Activated CD4-positive, alpha-beta T cell treated with anti-CD3 and anti-CD28 coated beads, Interleukin-2, amount 50 U/mL, for 4 hours (primary cell): ENCODE measurements around the gene ARCN1.
"Not testable (repeated sequence)": the region's sequence is repeated elsewhere in the genome, so short reads cannot be mapped to it uniquely, and the experiment has no call there.

Experiments
- DNase-seq, 2 experiments: peaks; one replicate each; pipeline ENCODE4 v3.0.0-alpha.2; 2020

ARCN1 gene

GRCh38 chr11:118606157-118606843, 34.1 kb downstream of the ARCN1 start:
- no peak for DNase-seq

DNA sequence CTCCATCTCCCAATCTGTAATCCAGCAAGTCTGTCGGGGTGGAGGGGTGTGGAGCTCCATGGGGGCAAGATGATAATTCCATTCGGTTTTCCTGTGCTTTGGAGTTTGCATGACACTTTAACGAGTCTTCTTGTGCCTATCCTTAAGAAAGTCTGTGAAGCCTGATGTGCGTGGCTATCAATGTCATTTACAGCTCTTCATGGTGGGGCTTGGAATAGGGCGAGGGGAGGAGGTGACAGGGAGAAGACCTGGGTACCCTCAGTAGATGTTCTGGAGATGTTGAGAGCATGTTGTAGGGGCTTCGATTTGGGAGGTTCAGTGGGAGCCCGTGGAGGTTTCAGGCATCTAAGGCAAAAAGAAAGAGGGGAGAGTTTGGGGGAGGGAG, 34.6 kb downstream of the ARCN1 start:
- DNase-seq: no peak

- DNase-seq: peak; percentile 46 to 58
Observed at GRCh38 chr11:118607401-118608359, 35.5 kb downstream of the ARCN1 start, which contains the start of gene PHLDB1. PHLDB1 (plus strand) TSS chr11:118607615; CDS start chr11:118613837, 6,222 bp downstream.

DNA sequence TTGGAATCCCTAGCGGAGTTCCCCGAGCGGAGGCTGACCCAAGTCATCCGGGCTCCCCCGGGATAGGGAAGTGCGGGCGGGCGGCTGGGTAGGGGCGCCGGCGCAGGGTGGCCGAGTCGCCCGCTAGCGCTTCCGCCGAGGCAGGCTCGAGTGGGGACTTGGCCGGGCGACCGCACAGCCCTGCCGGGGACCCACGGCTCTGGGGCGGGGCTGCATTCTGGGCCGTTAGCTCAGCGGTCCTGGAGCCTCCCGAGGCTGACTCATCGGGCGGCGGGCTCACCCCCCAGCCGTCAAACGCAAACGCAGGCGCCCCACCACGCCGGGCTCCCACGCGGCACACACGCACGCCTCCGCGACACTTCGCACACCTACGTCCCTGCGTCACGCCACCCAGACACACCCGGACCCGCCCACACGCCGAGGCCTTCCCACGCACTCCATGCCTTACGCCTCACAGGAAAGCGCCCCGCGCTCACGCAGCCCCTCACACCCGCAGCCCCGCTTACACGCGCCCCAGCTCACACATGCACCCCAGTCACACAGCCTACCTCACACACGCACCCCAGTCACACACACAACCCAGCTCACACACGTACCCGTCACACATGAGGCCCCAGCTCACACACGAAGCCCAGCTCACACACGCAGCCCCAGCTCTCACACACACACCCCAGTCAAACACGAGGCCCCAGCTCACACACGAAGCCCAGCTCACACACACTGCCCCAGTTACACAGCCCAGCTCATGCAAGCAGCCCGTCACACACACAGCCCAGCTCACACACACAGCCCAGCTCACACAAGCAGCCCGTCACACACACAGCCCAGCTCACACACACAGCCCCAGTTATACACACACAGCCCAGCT, 36.4 kb downstream of the ARCN1 start:
- DNase-seq: peak; percentile 90 to 94

DNA sequence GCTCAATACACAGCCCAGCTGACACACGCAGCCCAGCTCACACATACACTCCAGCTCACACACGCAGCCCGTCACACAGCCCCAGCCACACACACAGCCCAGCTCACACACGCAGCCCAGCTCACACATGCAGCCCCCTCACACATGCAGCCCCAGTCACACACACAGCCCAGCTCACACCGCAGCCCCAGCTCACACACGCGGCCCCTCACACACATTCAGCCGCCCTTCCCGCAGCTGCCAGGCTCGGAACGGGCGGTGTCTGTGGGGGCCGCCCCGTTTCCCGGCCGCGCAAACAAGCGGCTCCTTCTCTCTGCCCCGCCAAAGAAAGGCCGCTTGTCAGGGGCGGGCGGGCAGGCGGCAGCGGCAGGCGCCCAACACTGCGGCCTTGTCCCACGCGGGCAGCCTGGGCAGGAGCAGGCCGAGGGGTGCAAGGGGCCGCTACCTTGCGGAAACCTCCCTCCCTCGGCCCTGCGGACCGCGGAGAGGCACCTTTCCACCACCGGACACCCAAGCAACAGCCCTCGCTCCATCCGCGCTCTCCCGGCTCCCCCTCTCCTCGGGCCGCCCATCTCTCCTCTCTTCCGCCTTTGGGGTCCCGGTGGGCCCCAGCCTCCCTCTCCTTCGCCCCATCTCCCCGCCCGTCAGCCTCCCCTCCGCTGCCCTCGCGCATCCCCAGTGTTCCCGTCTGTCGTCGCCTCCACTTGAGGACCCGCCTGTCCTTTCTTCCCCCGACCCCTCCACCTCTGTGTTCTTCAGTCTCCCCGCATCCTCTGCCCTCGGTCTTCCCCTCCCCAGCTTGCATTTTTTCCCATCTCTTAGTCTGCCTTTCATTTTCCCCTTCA, 37.4 kb downstream of the ARCN1 start:
- peak; percentile 16 to 20 for DNase-seq

DNA sequence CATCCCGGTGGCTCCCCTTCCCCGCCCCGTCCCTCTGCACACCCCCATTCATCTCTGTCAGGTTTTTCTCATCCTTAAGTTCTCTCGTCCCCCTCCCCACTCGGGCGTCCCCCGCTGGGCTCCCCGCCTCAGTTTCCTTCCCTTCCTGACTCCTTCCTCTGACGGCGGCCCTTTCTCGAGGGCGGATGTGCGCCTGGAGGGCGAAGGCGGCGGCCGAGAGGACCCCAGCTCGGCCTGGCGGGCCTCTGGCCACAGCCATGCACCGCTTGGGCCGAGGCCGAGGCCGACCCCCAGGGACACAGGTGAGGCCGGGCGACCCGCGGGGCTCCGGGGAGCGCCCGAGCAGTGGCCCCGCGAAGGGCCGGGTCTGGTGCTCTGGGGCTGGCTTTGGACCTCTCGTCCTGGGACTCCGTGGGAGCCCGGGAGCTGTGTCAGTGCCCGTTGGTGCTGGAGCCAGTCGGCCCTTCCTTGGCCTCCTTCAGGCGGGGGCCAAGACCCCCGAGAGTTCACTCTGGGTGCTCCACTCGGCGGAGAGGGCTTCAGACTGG, 38.1 kb downstream of the ARCN1 start:
- DNase-seq: no peak

DNA sequence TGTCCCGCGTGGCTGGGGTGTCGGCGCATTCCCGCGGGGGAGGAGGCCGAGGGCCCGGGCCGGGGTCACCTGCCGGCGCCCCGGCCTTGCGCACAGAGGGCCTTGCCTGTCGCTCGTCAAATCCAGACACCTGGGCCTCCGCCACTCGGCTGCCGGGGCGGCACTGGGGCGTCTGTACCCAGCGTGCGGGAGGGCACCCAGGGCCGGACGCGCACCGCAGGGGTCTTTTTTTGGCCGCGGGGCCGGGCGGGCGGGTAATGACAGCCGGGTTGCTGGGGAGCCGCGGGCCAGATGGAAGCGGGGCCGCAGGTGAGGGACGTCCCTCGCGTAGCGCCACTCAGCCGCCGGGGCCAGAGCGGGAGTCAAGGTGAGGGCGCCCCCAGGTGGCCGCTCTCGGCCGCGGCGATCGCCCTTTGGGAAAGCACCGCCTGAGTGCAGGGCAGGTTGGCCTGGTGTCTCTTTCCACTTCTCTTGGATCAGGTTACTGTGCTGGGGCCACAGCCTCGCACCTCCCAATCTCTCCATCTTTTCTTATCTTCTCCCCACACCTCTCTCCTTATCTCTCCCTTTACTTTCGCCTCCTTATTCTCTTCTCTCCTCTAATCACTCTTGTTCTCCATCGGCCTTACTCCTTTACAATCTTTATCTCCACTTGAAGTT, 38.7 kb downstream of the ARCN1 start:
- DNase-seq: peak; percentile 83 to 84

GRCh38 chr11:118611433-118611795, 39.2 kb downstream of the ARCN1 start:
- not testable (repeated sequence) for DNase-seq

DNA sequence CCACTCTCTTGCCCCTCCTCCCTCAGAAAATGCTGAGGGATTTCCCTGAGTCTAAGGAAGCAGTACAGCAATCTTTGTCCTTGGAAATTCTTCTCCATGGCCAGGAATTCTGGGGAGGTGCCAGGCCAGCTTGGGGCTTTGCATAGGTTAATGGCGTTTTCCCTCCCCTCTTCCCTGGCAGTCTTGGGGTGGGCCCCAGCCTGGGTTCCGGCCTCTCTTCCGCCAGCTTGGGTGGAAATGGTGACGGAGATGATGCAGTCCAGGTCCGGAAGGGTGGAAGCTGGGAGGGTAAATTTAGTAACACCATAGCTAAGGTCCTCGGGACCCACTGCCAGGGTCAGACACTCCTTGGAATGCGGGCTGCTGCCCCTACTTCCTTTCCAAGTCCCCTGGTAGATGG, 40.2 kb downstream of the ARCN1 start:
- DNase-seq: no peak

DNA sequence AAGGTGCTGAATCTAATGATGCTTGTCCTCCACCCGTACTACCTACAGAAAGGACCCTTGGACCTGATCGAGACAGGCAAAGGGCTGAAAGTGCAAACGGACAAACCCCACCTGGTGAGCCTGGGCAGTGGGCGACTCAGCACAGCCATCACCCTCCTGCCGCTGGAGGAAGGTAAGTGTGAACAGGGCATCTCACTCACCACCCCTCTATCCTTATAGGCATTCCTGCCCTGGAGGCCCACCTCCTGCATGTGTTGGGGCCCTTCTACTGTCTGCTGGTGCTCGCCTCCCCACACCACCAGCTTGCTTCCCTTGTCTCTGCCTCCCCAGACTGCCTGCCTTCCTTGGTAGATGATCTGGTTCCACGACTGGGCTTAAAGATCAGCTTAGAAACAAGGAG, 42.3 kb downstream of the ARCN1 start:
- DNase-seq: no peak

DNA sequence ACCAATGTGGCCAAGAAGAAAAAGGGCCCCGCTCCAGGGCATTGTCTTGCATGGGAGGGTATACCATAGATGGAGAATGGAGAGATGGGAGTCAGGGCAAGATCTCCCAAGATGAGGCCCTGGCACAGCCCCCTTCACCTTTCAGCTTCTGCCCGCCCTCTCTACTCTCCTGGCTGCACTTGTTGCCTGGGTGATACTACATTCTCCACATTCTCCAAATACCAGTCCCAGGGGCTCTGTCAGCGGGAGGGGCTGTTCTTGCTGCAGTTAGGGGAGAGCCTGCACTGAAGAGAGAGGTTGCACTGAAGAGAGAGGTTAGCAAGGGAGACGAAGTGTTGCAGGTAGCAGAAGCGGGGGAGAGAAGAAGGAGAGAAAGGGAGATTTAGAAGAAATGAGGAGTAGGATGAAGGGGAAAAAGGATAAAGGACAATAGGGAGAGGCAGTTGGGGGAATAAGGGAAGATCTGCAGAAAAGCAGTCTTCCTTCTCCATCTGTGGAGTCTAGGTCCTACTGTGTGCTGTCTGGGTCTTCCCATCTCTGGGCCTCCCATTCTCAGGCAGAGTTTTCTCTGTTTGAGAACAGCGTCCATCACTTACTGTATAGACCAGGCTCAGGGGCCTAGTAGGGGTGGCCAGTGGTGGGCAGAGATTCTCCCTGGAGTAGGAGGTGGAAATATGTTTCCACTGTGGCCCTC, 43.2 kb downstream of the ARCN1 start:
- no peak for DNase-seq

GRCh38 chr11:118615976-118616371, 43.8 kb downstream of the ARCN1 start:
- DNase-seq: no peak

GRCh38 chr11:118618115-118618990, 46.1 kb downstream of the ARCN1 start:
- no peak for DNase-seq

DNA sequence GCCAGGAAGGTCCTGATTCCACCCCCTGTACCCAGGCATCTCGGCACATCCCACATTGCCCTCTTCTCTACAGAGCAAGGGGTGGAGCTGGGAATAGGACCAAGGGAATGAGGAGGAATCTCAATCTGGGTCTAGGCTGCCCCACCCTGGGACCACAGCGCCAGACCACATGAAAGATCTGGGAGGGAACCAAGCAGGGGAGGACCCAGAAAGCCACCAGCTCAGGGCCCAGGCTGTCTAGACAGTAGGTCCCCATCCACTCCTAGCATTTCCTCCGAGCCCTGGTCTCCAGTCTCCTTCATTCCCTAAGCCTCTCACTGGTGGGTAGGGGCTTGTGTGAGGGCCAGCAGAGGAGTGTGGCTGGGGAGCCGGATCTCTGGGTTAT, 46.8 kb downstream of the ARCN1 start:
- DNase-seq: no peak

DNA sequence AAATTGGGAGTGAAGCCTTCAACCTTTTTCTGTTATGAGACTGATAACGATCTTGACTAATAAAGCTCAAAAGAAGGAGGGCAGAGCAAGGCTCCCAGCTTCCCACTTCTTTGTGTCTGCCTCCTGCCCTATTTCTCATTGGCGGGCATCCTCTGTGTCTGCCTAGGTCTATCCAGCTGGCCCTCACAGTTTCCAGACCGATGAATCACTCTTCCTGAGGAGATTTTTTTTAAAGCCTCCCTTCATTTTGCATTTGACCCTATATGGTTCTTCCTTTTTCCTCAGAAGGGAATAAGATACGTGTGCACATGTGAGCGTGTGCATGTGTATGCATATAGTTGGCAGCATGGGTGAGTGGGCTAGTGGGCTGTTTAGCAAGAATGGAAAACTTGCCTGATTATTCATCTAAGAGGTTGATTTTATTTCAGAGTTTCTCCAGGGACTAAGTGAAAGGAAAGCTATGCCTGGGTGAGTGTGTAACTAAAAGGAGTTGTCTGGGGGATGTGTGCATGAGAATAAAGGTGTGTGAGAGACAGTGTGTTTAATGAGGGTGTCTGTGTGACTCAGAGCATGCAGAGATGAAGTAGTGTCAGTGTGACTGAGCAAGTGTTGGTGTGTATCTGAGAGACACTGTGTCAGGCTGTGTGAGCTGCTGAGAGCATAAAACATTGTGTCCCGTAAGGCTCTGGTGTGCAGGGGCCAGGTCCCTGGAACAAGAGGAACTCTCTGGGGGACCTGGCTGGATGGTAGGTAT, 47.4 kb downstream of the ARCN1 start:
- no peak for DNase-seq

DNA sequence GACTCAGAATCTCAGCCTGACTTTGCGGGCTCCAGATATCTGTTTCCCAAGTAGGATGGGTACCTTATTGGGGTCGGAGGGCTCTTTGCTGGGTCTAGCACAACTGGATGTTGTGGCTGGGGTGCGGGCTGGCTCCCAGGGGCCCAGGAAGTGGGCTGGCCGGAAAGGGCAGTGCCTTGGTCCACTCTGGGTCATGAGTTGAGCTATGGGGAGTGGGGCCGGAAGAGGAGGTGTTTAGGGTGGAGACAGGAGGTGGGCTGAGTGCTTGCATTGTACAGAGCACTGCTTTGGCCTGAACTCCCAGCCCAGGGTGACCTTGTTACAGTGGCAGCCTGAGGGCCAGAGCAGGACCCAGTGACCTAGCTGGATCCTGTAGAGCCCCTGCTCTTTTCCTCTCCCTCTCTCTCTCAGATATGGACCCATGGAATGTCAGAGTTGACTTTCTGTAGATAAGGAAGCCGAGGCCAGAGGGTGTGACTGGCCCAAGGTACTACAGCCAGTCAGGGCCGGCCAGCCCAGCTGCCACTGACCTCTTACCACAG, 48.4 kb downstream of the ARCN1 start:
- DNase-seq: no peak

- no peak for DNase-seq
Observed at GRCh38 chr11:118621071-118621783, 49.0 kb downstream of the ARCN1 start.
